M059J (cell line): ENCODE data around the gene FOXJ3. TPM values are rescaled to one million over a fixed set of nuclear protein-coding genes. Genes with fewer than 3 reads are reported as not detected.

Experiments used
- DNase-seq: peaks from one replicate; pipeline ENCODE4 v3.0.0-alpha.2; 2012; ENCODE audit warnings: low read depth
- total RNA-seq: library from RNA; depleted of rRNA; stranded (reverse); fragments of >200 nt; shearing (Covaris generic); gene quantifications from 2 replicates; pipeline ENCODE4 v1.2.3, GENCODE V29; 2014; rRNA removed

FOXJ3 gene
- total RNA-seq = 22.0 and 31.9 TPM in 2 replicates

DNA sequence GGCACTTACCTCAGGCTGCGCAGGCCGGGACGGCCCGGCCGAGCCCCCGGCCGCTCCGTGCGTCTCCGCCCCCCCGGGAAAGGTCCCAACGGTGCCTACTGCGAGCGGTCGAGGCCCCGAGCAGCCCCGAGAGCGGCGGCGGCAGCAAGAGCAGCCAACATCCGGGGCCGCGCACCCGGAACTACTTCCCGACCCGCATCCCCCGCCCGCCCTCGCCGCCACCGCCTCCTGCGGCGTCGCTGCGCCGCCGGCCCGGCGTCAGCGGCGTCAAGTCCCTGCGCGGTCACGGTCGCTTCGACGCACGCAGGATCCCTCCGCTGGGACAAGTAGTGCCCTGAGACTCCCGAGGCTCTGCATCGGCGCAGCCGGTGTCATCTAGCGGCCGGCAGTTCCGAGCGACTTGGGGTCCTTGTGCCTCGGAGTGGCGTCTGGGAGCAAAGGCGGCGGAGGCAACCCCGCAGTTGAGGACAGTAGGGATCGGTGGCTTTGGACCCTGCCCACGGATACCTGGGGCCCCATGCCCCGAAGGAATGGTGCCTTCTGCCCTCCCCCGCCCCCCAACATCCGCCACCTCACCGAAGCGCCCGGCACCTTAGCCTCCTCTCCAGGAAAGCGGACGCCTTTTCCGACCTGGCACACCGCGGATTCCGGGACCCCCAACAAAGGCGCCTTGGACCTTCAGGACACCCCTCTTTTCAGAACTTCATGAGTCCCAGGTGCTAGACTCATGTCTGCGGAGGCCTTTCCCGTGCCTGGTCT, at the start of gene FOXJ3:
Gene FOXJ3 (minus strand): TSS at position 186 of the 759 bp plus-strand sequence. CDS start 24,142 bp downstream, outside the sequence.
- peak; percentile 91 for DNase-seq

DNA sequence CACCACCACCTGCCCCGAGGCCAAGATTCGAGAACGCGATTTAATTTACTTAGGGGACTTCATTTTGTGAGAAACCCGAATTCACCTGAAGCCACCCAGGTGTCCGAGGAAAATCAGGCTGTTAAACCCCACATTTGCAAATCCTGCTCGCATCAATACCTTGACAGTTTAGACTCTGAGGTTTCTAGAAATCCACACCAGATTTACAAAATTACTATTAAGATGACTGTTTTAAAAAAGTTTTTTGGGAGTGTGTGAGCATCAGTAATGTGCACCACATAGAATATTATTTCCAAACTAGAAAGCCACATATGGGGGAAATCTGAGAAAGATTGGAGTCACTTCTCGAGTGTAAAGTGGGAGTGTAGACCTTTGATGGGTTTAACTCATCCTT, 46.2 kb upstream of the FOXJ3 start:
- no peak for DNase-seq

- DNase-seq = peak; percentile 7
Observed at GRCh38 chr1:42380586-42381279, 45.7 kb upstream of the FOXJ3 start, which contains the start of gene RIMKLA. RIMKLA (plus strand) TSS chr1:42380792; CDS start chr1:42380935, 143 bp downstream.

GRCh38 chr1:42379794-42380585, 45.0 kb upstream of the FOXJ3 start:
- DNase-seq = peak; percentile 48

DNA sequence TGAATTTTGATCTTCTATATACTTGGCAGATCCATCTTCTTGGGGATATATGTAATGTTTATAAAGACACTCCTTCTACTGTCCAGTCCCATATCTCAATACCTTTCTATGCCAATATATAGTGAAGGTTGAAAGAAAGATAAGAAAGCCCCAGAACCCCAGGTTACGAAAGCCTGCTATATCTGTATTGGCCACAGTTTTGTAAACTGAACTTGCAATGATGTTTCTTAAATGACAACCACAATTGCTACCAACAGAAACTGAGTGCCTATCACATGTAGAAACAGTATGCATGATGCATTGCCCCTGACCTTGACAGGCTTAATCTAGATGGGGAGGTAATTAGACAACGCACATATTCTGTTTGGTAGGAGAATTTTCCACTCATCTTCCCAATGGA, 37.8 kb upstream of the FOXJ3 start:
- DNase-seq = no peak

DNA sequence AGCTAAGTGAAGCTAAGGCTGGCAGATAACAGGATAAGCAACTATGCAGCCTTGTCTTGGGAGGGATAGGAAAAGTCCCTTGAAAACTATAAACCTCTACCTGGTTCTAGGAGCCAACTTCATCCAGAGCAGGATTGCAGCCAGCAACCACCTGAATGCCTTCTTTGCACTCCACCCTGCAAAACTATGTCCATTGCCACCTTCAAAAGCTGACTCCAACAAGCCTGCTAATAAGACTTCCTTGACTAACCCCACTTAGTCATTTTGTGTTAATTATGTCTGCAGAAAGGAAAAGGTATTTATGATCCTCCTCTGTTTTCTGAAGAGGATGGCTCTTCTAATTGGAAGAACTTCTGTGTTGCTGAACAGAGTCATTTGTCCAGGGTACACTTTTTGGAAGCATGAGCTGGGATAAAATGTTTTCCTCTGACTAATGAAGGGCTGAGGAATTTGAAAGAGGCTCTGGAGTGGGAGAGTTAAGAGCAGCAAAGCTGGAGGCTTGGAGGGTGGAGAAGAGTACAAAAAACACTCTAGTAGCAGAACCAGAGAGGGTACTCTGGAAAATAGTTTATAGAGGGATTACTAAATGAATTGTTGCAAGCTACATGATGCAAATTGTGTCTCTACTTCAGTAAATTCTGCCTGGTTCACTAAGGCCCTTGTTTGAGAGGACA, 36.0 kb upstream of the FOXJ3 start:
- no peak for DNase-seq

DNA sequence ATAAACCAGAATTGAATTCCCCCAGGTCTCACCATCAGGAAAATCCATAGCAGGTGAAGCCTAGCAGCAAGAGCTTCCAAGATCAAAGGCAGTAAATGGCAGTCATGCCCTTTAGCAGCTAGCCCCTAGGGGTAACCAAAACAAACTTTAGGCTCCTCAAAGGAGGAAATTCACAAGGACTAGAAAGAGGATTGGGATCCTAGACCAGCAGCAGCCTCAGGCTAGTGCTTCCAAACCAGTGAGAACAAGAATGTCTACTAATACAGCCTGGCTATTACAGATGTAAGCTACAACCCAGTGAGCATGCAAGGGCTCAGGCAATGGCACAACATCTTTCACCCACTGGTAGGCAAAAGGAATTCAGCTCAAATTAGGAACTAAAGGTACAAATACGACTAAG, 34.4 kb upstream of the FOXJ3 start:
- DNase-seq = no peak

DNA sequence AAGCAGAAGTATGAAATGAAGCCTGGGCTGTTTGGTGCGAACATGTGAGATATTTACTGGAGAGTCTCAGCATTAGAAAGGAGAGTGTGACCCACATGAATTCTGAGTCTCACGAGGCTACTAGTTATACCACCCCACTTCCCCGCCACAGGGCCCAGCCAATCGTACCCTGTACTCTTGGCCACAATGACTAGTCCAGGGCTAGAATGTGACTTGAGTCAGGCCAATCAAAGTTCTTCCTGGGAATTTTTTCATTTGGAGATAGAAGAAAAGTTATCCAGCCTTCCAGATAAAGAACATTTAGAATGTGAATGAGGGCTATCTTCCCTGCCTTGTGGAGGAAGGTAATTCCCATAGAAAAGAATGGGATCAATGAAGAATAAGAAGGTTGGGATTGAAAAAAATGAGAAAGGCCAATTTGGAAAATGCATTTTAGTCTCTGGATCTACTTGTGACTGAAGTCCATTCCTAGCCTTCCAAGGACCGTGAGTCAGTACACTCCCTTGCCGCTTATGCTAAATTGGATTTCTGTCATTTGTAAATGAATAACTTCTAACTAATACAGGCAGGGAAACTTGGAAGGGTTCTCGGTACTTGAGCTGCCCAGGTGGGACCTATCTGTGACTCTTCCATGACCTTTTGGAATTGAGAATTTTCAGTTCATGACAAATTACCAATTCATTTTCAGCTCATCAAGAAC, 33.2 kb upstream of the FOXJ3 start:
- no peak for DNase-seq

DNA sequence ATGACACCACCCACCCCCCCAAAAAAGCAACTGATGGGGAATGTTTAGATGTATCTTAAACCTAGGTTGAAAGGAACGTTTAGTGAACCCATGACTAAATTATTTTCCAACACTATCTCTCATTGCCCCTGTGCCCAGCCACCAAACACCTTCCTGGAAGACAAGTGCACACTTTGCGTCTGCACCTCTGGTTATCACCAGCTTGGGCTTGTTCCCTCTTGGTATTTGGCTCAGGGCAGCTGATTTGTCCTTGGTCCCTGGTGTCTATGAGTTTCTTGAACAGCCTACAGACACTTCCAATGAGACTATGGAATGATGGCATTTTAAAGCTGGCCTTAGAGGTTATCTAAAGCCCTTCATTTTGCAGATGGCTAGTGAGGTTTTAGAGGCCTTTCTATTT, 30.1 kb upstream of the FOXJ3 start:
- no peak for DNase-seq

DNA sequence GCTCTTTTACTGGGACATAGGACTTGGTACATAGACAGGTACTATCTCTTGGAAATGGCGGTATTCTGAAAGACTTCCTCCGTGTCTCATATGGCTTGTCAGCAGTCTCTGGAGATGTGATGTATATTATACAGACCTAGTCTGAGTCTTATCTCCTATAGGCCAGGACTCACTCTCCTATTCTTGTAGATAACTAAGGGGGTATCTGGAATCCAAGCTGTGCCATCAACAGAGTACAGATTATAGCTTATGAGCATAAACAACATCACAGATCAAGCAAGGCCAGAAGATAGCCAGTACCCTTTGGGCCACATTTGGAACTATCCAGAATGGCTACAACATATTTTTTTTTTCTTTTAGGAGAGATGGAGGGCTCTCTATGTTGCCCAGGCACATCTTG, 29.5 kb upstream of the FOXJ3 start:
- DNase-seq = no peak

DNA sequence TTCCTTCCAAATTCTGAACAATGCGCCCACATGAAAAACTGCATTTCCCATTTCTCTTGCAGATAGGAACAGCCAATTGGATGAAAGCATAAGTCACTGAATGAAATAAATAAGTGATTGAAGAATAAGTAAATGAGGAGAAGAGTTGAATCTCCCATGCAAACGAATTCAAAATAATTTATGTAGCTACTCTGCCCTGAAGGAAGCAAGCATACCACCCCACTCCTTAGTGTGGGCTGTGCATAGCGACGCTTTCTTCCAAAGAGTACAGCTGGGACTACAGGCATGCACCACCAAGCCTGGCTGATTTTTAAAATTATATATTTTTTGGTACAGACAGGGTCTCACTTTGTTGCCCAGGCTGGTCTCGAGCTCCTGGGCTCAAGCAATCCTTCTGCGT, 29.1 kb upstream of the FOXJ3 start:
- DNase-seq = no peak

- no peak for DNase-seq
Observed at GRCh38 chr1:42359466-42359865, 24.4 kb upstream of the FOXJ3 start.

- DNase-seq = no peak
Observed at GRCh38 chr1:42358791-42359190, 23.8 kb upstream of the FOXJ3 start.

DNA sequence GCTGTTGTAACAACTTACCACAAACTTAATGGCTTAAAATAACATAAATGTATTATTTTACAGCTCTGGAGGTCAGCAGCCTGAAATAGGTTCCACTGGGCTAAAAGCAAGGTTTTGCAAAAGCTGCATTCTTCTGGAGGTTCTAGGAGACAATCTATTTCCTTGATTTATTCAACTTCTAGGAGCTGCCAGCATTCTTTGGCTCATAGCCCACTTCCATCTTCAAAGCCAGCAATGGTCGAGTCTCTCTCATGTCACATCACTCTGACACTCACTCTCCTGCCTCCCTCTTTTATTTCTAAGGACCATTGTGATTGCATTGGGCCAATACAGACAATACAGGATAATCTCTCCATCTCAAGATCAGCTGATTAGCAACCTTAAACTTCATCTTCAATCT, 15.1 kb upstream of the FOXJ3 start:
- no peak for DNase-seq

GRCh38 chr1:42348498-42348897, 13.5 kb upstream of the FOXJ3 start:
- DNase-seq = no peak

DNA sequence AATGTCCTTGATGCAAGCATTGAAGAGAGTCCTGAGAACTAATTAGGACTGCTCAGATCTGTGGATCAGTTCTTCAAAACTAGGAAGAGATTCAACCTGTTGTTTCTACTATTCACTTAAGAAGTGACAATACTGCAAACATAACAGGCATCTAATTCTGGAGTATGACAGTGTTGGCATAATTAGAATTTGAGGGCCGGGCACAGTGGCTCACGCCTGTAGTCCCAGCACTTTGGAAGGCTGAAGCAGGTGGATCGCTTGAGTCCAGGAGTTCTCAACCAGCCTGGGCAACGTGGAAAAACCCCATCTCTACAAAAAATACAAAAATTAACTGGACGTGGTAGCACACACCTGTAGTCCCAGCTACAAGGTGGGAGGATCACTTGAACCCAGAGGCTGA, 8.0 kb upstream of the FOXJ3 start:
- no peak for DNase-seq

GRCh38 chr1:42340901-42341300, 5.9 kb upstream of the FOXJ3 start:
- no peak for DNase-seq

GRCh38 chr1:42340093-42340492, 5.1 kb upstream of the FOXJ3 start:
- peak; percentile 51 for DNase-seq

GRCh38 chr1:42336978-42337377, 1.9 kb upstream of the FOXJ3 start:
- DNase-seq = no peak

DNA sequence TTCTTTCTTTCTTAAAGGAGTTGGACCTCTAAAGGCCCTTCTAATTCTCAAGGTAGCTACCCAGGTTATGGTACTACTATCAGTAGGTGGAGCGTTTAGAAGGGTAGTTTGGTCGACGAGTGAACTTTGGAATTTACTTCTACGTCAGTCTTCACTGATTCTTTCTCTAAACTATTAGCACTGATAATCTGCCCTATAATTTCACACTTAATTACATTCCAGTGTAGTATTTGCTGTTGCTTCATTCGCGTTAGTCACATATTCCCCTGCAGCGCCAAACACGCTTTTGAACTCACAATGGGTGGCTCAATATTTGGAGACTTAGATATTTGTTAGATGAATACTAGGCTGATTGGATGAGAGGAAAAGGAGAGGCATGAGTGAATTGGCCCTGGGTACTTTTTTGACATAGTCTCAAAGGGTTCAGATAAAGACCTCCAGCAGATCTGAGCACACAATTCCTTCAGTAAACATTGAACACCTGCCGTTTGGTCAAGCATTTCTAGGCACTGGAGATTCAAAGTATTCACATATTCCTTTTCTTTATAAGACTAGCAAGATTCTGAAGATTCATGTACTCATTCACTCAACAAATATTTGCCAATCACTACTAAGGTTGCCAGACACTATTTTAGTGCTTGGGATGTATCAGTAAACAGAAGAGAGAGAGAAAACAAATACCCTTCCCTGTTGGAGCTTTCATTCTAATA, 929 bp upstream of the FOXJ3 start:
- DNase-seq = peak; percentile 33
